PC-9 (cell line): Measurements from ENCODE around the gene MRPS25.

Experiments
- EZH2 ChIP-seq: fragments of 200-600 bp; sonication (generic); IDR thresholded peaks from 2 replicates; pipeline ENCODE4 v1.8.0; 2017; ENCODE audit warnings: antibody characterized with exemption, low read depth
- TF ChIP-seq, protein P1 (sequence below): fragments of 200-600 bp; sonication (generic); conservative IDR thresholded peaks from 2 replicates; pipeline ENCODE4 v1.6.1; 2017; ENCODE audit warnings: mixed run types, antibody characterized with exemption, mild to moderate bottlenecking, moderate library complexity

- TF ChIP-seq, protein P1, sequence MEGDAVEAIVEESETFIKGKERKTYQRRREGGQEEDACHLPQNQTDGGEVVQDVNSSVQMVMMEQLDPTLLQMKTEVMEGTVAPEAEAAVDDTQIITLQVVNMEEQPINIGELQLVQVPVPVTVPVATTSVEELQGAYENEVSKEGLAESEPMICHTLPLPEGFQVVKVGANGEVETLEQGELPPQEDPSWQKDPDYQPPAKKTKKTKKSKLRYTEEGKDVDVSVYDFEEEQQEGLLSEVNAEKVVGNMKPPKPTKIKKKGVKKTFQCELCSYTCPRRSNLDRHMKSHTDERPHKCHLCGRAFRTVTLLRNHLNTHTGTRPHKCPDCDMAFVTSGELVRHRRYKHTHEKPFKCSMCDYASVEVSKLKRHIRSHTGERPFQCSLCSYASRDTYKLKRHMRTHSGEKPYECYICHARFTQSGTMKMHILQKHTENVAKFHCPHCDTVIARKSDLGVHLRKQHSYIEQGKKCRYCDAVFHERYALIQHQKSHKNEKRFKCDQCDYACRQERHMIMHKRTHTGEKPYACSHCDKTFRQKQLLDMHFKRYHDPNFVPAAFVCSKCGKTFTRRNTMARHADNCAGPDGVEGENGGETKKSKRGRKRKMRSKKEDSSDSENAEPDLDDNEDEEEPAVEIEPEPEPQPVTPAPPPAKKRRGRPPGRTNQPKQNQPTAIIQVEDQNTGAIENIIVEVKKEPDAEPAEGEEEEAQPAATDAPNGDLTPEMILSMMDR, result no peak
- TF ChIP-seq EZH2, result no peak
These were observed 18.1 kb upstream of the MRPS25 start for GRCh38 chr3:15083252-15083651.
